B cell (primary cell): Measurements from ENCODE around the gene LZTR1.

Source experiments
- CTCF ChIP-seq: fragments of 200-600 bp; IDR thresholded peaks from one replicate; pipeline ENCODE4 v1.8.0; 2022; ENCODE audit warnings: antibody characterized with exemption, mild to moderate bottlenecking
- EZH2 ChIP-seq: IDR thresholded peaks from 2 replicates; pipeline ENCODE4 v1.6.1; 2012; ENCODE audit warnings: borderline replicate concordance, low read depth, mild to moderate bottlenecking, moderate library complexity, low read length; ENCODE audit not compliant: insufficient read depth, poor library complexity, severe bottlenecking

GRCh38 chr22:20951151-20951931 lies 30.8 kb upstream of the LZTR1 start:
- no peak for TF ChIP-seq CTCF
- no peak for TF ChIP-seq EZH2
